B cell (primary cell): ENCODE results near the gene C6orf15. TPM values are rescaled to one million over a fixed set of nuclear protein-coding genes. Genes with fewer than 3 reads are reported as not detected.

Experiments
- ATAC-seq: fragments of 200-7000 bp; cut with Tn5 transposase; one replicate; pipeline ENCODE4 v1.10.0; 2021; ENCODE audit warnings: low read depth, mild to moderate bottlenecking, moderate number of reproducible peaks, moderate library complexity
- CTCF ChIA-PET: fragments of 350-600 bp; sonication (Branson Sonifier 250); formaldehyde crosslinking; loops from one replicate; lab custom pipeline; 2021; ENCODE audit warnings: antibody characterized with exemption, inconsistent platforms; lab: Charles Lee
- POLR2A ChIA-PET: fragments of 350-600 bp; sonication (Branson Sonifier 250); formaldehyde crosslinking; loops from one replicate; lab custom pipeline; 2021; ENCODE audit warnings: antibody characterized with exemption; lab: Charles Lee
- DNase-seq: peaks from one replicate; pipeline ENCODE4 v3.0.0; 2013
- H2AFZ ChIP-seq: 2 replicates; pipeline ENCODE4 v1.6.1; 2012; ENCODE audit warnings: mild to moderate bottlenecking, low read depth, low read length; ENCODE audit not compliant: insufficient read depth, poor library complexity, severe bottlenecking
- H3K27ac ChIP-seq, 2 donors: 1 replicate in 1 of 2; 2 replicates in 1 of 2; pipeline ENCODE4 v1.5.1; 2012 to 2013; ENCODE audit warnings: low read length in 2 of 2, mild to moderate bottlenecking in 2 of 2, moderate library complexity in 1 of 2
- H3K27me3 ChIP-seq, 4 experiments: fragments of 200-600 bp in 1 of 4; sonication (generic) in 1 of 4; replicated peaks in 1 of 4; 1 replicate in 2 of 4; 2 replicates in 2 of 4; pipeline versions ENCODE4 v1.6.1 to v1.7.0; 2013 to 2016; ENCODE audit warnings: low read length in 3 of 4, mild to moderate bottlenecking in 2 of 4, mixed read lengths in 1 of 4, moderate library complexity in 1 of 4; ENCODE audit not compliant: insufficient read depth in 4 of 4, control insufficient read depth in 3 of 4; ENCODE audit errors: control extremely low read depth in 1 of 4
- H3K36me3 ChIP-seq, 2 experiments: replicated peaks in 1 of 2; 1 replicate in 1 of 2; 2 replicates in 1 of 2; pipeline versions ENCODE4 v1.6.1 to v1.7.1; 2013; ENCODE audit warnings: low read length in 1 of 2; ENCODE audit not compliant: insufficient read depth in 2 of 2, control insufficient read depth in 1 of 2; ENCODE audit errors: control extremely low read depth in 1 of 2, extremely low read depth in 1 of 2
- H3K4me1 ChIP-seq, 2 donors: fragments of 200-600 bp in 1 of 2; sonication (generic) in 1 of 2; 1 replicate in 1 of 2; 2 replicates in 1 of 2; pipeline versions ENCODE4 v1.5.1 to v1.6.1; 2013 to 2017; ENCODE audit warnings: low read length in 2 of 2; ENCODE audit not compliant: control insufficient read depth in 2 of 2, insufficient read depth in 2 of 2
- H3K4me2 ChIP-seq: replicated peaks from 2 replicates; pipeline ENCODE3; 2012; ENCODE audit warnings: mild to moderate bottlenecking, low read depth, low read length; ENCODE audit not compliant: poor library complexity, severe bottlenecking
- H3K4me3 ChIP-seq, 5 experiments: fragments of 200-600 bp in 1 of 5; sonication (generic) in 1 of 5; 1 replicate in 3 of 5; 2 replicates in 2 of 5; pipeline versions ENCODE4 v1.5.1 to v1.7.0; 2011 to 2016; ENCODE audit warnings: low read length in 4 of 5, mild to moderate bottlenecking in 4 of 5, low read depth in 2 of 5, control low read depth in 1 of 5, moderate library complexity in 1 of 5; ENCODE audit not compliant: insufficient read depth in 1 of 5; ENCODE audit errors: control extremely low read depth in 1 of 5, extremely low read depth in 1 of 5
- H3K79me2 ChIP-seq: fragments of 200-600 bp; sonication (generic); one replicate; pipeline ENCODE4 v1.6.0; 2016; ENCODE audit warnings: low read length; ENCODE audit not compliant: control insufficient read depth, insufficient read depth
- H3K9ac ChIP-seq: fragments of 200-600 bp; sonication (generic); 2 replicates; pipeline ENCODE4 v1.6.1; 2017; ENCODE audit warnings: mild to moderate bottlenecking, low read length, moderate library complexity
- H3K9me3 ChIP-seq, 3 donors: one replicate each; pipeline versions ENCODE4 v1.6.1 to v1.7.1; 2013; ENCODE audit warnings: low read length in 2 of 3; ENCODE audit not compliant: control insufficient read depth in 2 of 3, insufficient read depth in 1 of 3; ENCODE audit errors: control extremely low read depth in 1 of 3
- H4K20me1 ChIP-seq: 2 replicates; pipeline ENCODE4 v1.6.0; 2012; ENCODE audit warnings: mild to moderate bottlenecking, low read length; ENCODE audit not compliant: insufficient read depth, control insufficient read depth, poor library complexity, severe bottlenecking
- H3K27ac Mint-ChIP-seq: one replicate; pipeline ENCODE4 v1.8.0; 2021; ENCODE audit warnings: mixed read lengths
- H3K27me3 Mint-ChIP-seq: one replicate; pipeline ENCODE4 v1.8.0; 2021; ENCODE audit warnings: mixed read lengths
- H3K4me1 Mint-ChIP-seq: one replicate; pipeline ENCODE4 v1.8.0; 2021; ENCODE audit warnings: mixed read lengths
- H3K4me3 Mint-ChIP-seq: one replicate; pipeline ENCODE4 v1.8.0; 2021; ENCODE audit warnings: mixed read lengths
- H3K9me3 Mint-ChIP-seq: one replicate; pipeline ENCODE4 v1.8.0; 2022; ENCODE audit warnings: mixed read lengths; ENCODE audit not compliant: insufficient read depth
- EZH2 ChIP-seq: IDR thresholded peaks from 2 replicates; pipeline ENCODE4 v1.6.1; 2012; ENCODE audit warnings: borderline replicate concordance, low read depth, mild to moderate bottlenecking, moderate library complexity, low read length; ENCODE audit not compliant: insufficient read depth, poor library complexity, severe bottlenecking
- WGBS: methylation state at CpG from one replicate; pipeline ENCODE4 v1.1.5; 2013; ENCODE audit warnings: missing lambda C conversion rate; ENCODE audit not compliant: insufficient coverage; 5-methylcytosine and 5-hydroxymethylcytosine counted together
- intact Hi-C: fragments of 100-400 bp; cut with micrococcal nuclease; formaldehyde crosslinking; loops from one replicate; pipeline ENCODE4 v1.10.0; 2022
- polyA plus RNA-seq: library from polyadenylated mRNA; depleted of rRNA; stranded (reverse); fragments of >200 nt; gene quantifications from 2 replicates; pipeline ENCODE4 v1.2.3, GENCODE V29; 2012
- total RNA-seq, 2 donors: library from RNA; stranded (reverse); fragments of 120-200 nt in 1 of 2; gene quantifications; 1 replicate in 1 of 2; 2 replicates in 1 of 2; pipeline versions ENCODE4 v1.2.3 to v1.2.4, GENCODE V29; 2013 to 2022
- TF ChIP-seq, protein P1 (sequence below): fragments of 200-600 bp; IDR thresholded peaks from one replicate; pipeline ENCODE4 v1.8.0; 2022; ENCODE audit warnings: antibody characterized with exemption, mild to moderate bottlenecking

Gene C6orf15
- total and polyA plus RNA-seq, 2 donors (not counting 1 experiment from before 2014, with no cell fraction given) = not detected

DNA sequence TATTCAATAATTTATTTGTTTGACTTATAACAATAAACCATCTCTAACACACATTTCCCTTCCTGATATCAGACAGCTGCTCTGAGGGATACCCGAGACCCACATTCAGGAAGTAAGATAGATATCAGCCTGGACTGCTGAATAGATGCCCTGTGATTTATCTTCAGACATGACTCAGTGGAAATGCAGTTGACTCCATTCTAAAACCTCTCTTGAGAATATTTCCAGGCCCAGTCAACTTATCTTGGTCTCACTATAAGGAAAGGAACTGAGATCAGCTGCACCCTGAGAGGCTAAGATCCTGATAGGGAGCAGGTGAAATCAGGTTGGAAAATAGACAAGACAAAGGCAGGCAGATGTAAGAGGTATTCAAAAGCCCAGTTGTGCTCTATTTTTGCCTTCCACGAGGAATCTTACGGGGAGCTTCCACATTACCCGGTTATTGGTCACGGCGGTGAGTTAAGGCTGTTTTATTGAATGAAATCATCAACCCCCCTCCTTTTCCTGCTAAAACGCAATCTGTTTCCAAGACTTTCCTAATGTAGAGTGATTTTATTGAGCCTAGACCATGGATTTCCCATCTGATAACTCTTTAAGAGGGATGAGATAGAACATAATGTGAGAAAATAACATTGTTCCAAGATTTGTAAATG is 25.5 kb downstream of the C6orf15 start:
- Histone ChIP-seq H3K79me2 (no peaks in the 10 kb centered on the region), H3K9me3 (no peaks in the 10 kb centered on the region), H3K27me3 (no peaks in the 10 kb centered on the region), H2AFZ (no peak overlapping the region), H3K27ac (no peak overlapping the region), H3K36me3 (no peaks in the 10 kb centered on the region), H3K4me2 (no peak overlapping the region), H3K4me3 (no peak overlapping the region), H3K4me1 (no peaks in the 10 kb centered on the region), H3K9ac (no peak overlapping the region), H4K20me1 (no peaks in the 10 kb centered on the region)
- ChIA-PET CTCF (interaction anchor here (0.6 to 7.2 kb wide), 49 partner anchors 8 to 985 kb away, joined by 3 to 237 read pairs (median 3); partner anchors contain the start of genes GTF2H4 and VARS2), POLR2A (no interaction called here)
- DNase-seq (no peak), ATAC-seq (no peak)
- Mint-ChIP-seq H3K27ac (no peak overlapping the region), H3K4me1 (no peaks in the 10 kb centered on the region), H3K4me3 (no peak overlapping the region), H3K27me3 (peaks cover 21% of the 10 kb centered on the region), H3K9me3 (no peaks in the 10 kb centered on the region)
- no CpG with 5 or more reads among the region's 7 CpGs for WGBS
- intact Hi-C loops = loop anchor here (1.0 to 10.0 kb wide), 5 partner anchors 172 to 602 kb away; partner anchors contain the start of genes HLA-E, IER3 and VARS2
- TF ChIP-seq EZH2 = no peak
- TF ChIP-seq, protein P1, sequence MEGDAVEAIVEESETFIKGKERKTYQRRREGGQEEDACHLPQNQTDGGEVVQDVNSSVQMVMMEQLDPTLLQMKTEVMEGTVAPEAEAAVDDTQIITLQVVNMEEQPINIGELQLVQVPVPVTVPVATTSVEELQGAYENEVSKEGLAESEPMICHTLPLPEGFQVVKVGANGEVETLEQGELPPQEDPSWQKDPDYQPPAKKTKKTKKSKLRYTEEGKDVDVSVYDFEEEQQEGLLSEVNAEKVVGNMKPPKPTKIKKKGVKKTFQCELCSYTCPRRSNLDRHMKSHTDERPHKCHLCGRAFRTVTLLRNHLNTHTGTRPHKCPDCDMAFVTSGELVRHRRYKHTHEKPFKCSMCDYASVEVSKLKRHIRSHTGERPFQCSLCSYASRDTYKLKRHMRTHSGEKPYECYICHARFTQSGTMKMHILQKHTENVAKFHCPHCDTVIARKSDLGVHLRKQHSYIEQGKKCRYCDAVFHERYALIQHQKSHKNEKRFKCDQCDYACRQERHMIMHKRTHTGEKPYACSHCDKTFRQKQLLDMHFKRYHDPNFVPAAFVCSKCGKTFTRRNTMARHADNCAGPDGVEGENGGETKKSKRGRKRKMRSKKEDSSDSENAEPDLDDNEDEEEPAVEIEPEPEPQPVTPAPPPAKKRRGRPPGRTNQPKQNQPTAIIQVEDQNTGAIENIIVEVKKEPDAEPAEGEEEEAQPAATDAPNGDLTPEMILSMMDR = no peak

DNA sequence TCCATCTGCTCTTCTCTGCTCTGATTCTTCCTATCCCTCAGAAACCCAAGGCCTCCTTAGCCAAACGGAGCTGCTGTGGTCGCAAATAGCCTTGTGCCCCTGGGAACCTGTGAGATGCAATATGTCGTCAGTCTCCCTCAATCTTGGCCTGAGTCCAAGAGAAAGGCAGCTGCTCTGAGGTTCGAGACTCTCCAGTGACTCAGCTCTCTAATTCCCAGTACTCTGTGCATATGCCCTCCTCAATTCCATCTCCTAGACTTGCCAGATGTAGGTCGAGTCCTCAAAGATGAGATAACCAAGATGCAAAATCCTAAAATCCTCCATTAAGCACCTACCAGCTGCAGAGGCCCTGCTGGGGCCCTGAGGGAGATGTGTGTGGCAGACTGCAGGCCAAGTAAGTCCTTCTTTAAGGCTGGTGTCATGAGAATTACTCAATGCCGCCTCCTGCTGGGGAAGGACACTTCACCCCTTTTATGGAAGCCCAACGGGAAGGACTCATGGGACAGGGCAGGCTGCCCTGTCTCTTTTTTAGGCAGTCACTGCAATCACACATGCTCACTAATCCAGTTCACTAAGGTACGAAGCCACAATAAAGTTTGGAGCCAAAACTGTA is 28.5 kb downstream of the C6orf15 start:
- Histone ChIP-seq H3K79me2 (no peaks in the 10 kb centered on the region), H3K27me3 (no peaks in the 10 kb centered on the region), H3K4me2 (no peak overlapping the region), H3K4me3 (no peak overlapping the region), H4K20me1 (no peaks in the 10 kb centered on the region), H3K9me3 (no peaks in the 10 kb centered on the region), H2AFZ (no peak overlapping the region), H3K9ac (no peak overlapping the region), H3K4me1 (peaks cover 4 to 5% of the 10 kb centered on the region in 2 donors), H3K36me3 (no peaks in the 10 kb centered on the region), H3K27ac (no peak overlapping the region)
- H3K27me3 Mint-ChIP-seq = peaks cover 25% of the 10 kb centered on the region
- CTCF ChIA-PET = interaction anchor here (1.4 to 7.2 kb wide), 7 partner anchors 8 to 539 kb away, joined by 3 to 107 read pairs (median 5); partner anchors contain the start of gene VARS2
- WGBS = 59% methylated on average over 5 of the region's 8 CpGs
- TF ChIP-seq, protein P1 = peak; percentile 53
- no peak for TF ChIP-seq EZH2
- ATAC-seq = no peak
- H3K4me1 Mint-ChIP-seq = peaks cover 4% of the 10 kb centered on the region
- no peaks in the 10 kb centered on the region for H3K9me3 Mint-ChIP-seq
- POLR2A ChIA-PET = no interaction called here
- DNase-seq = peak; percentile 50
- H3K27ac Mint-ChIP-seq = no peak overlapping the region
- intact Hi-C loops = loop anchor here (10.0 kb wide), 1 partner anchor 599 kb away; the partner anchor contains the start of gene HLA-E
- no peak overlapping the region for H3K4me3 Mint-ChIP-seq
